Fibroblast of lung (primary cell): ENCODE results near the gene RAPGEF2. TPM values are rescaled to one million over a fixed set of nuclear protein-coding genes. Genes with fewer than 3 reads are reported as not detected.

ENCODE experiments used
- DNase-seq, 2 donors: peaks; one replicate each; pipeline versions ENCODE4 v3.0.0 to v3.0.0-alpha.2; 2010; ENCODE audit warnings: low read depth in 2 of 2
- H2AFZ ChIP-seq: 2 replicates; pipeline ENCODE4 v1.5.1; 2012; ENCODE audit warnings: low read length, control low read depth, inconsistent platforms
- H3K27ac ChIP-seq: 2 replicates; pipeline ENCODE4 v1.5.1; 2011; ENCODE audit warnings: low read length, control low read depth; ENCODE audit not compliant: insufficient read depth
- H3K27me3 ChIP-seq: 2 replicates; pipeline ENCODE4 v1.5.1; 2011; ENCODE audit warnings: mild to moderate bottlenecking, low read length; ENCODE audit not compliant: control insufficient read depth, insufficient read depth
- H3K36me3 ChIP-seq: 2 replicates; pipeline ENCODE4 v1.5.1; 2011; ENCODE audit warnings: low read length; ENCODE audit not compliant: control insufficient read depth, insufficient read depth
- H3K4me1 ChIP-seq: 2 replicates; pipeline ENCODE4 v1.5.1; 2011; ENCODE audit warnings: low read length; ENCODE audit not compliant: control insufficient read depth, insufficient read depth; ENCODE audit errors: extremely low read depth
- H3K4me2 ChIP-seq: 2 replicates; pipeline ENCODE4 v1.5.1; 2011; ENCODE audit warnings: low read length, control low read depth; ENCODE audit not compliant: insufficient read depth; ENCODE audit errors: extremely low read depth
- H3K4me3 ChIP-seq, 4 experiments: fragments of 200-600 bp in 1 of 4; sonication (generic) in 1 of 4; replicated peaks in 1 of 4; 2 replicates each; pipeline ENCODE4 v1.5.1; 2011 to 2016; ENCODE audit warnings: low read length in 4 of 4, low read depth in 3 of 4, mild to moderate bottlenecking in 3 of 4, control low read depth in 2 of 4, inconsistent platforms in 1 of 4, mixed read lengths in 1 of 4; ENCODE audit not compliant: insufficient read depth in 1 of 4; ENCODE audit errors: control extremely low read depth in 1 of 4
- H3K79me2 ChIP-seq: 2 replicates; pipeline ENCODE4 v1.5.1; 2012; ENCODE audit warnings: mild to moderate bottlenecking, low read length, inconsistent platforms; ENCODE audit not compliant: control insufficient read depth, insufficient read depth
- H3K9ac ChIP-seq: 2 replicates; pipeline ENCODE4 v1.5.1; 2011; ENCODE audit warnings: mild to moderate bottlenecking, low read length, control low read depth; ENCODE audit not compliant: insufficient read depth
- H3K9me3 ChIP-seq: 2 replicates; pipeline ENCODE4 v1.5.1; 2012; ENCODE audit warnings: low read depth, low read length; ENCODE audit not compliant: control insufficient read depth, insufficient read depth
- H4K20me1 ChIP-seq: 2 replicates; pipeline ENCODE4 v1.5.1; 2011; ENCODE audit warnings: low read length; ENCODE audit not compliant: control insufficient read depth, insufficient read depth; ENCODE audit errors: extremely low read depth
- EZH2 ChIP-seq: IDR thresholded peaks from 2 replicates; pipeline ENCODE4 v1.5.1; 2012; ENCODE audit warnings: low read length, control low read depth, mild to moderate bottlenecking; ENCODE audit errors: missing control alignments
- polyA plus RNA-seq, 2 donors: library from polyadenylated mRNA; depleted of rRNA in 1 of 2; stranded (reverse) in 1 of 2; unstranded in 1 of 2; fragments of >200 nt; gene quantifications; 2 replicates each; pipeline ENCODE4 v1.2.1, GENCODE V29; 2011 to 2012; ENCODE audit warnings: missing spikeins in 1 of 2
- total RNA-seq: library from RNA; depleted of rRNA; stranded (reverse); fragments of >200 nt; gene quantifications from 2 replicates; pipeline ENCODE4 v1.2.1, GENCODE V29; 2014
- TF ChIP-seq, protein P1 (sequence below), 2 donors: IDR thresholded peaks in 1 of 2; conservative IDR thresholded peaks in 1 of 2; 1 replicate in 1 of 2; 2 replicates in 1 of 2; pipeline ENCODE4 v1.5.1; 2011 to 2012; ENCODE audit warnings: low read length in 2 of 2, control low read depth in 1 of 2, inconsistent platforms in 1 of 2, low read depth in 1 of 2, mild to moderate bottlenecking in 1 of 2

Gene RAPGEF2
- total and polyA plus RNA-seq, 2 donors (not counting 1 experiment from before 2014, with no cell fraction given), result 45.5 to 58.5 TPM

GRCh38 chr4:159098482-159099127 lies 4.3 kb upstream of the RAPGEF2 start:
- no peaks in the 10 kb centered on the region for H4K20me1 ChIP-seq
- no peaks in the 10 kb centered on the region for H3K36me3 ChIP-seq
- no peak overlapping the region for H3K4me2 ChIP-seq
- H3K27ac ChIP-seq, result no peak overlapping the region
- no peaks in the 10 kb centered on the region for H3K9me3 ChIP-seq
- H3K4me3 ChIP-seq, result no peak overlapping the region
- no peaks in the 10 kb centered on the region for H3K79me2 ChIP-seq
- H3K27me3 ChIP-seq, result no peaks in the 10 kb centered on the region
- H3K4me1 ChIP-seq, result no peaks in the 10 kb centered on the region
- no peak for DNase-seq
- TF ChIP-seq, protein P1, sequence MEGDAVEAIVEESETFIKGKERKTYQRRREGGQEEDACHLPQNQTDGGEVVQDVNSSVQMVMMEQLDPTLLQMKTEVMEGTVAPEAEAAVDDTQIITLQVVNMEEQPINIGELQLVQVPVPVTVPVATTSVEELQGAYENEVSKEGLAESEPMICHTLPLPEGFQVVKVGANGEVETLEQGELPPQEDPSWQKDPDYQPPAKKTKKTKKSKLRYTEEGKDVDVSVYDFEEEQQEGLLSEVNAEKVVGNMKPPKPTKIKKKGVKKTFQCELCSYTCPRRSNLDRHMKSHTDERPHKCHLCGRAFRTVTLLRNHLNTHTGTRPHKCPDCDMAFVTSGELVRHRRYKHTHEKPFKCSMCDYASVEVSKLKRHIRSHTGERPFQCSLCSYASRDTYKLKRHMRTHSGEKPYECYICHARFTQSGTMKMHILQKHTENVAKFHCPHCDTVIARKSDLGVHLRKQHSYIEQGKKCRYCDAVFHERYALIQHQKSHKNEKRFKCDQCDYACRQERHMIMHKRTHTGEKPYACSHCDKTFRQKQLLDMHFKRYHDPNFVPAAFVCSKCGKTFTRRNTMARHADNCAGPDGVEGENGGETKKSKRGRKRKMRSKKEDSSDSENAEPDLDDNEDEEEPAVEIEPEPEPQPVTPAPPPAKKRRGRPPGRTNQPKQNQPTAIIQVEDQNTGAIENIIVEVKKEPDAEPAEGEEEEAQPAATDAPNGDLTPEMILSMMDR (conservative IDR thresholded peaks at IDR 0.05 in 1 of 2, IDR thresholded peaks at IDR 0.05 in 1 of 2; ENCODE audit: low read depth in 1 of 2, low read length in 2 of 2), result no peak
- no peak for TF ChIP-seq EZH2
- H3K9ac ChIP-seq, result no peak overlapping the region
- H2AFZ ChIP-seq, result no peak overlapping the region

DNA sequence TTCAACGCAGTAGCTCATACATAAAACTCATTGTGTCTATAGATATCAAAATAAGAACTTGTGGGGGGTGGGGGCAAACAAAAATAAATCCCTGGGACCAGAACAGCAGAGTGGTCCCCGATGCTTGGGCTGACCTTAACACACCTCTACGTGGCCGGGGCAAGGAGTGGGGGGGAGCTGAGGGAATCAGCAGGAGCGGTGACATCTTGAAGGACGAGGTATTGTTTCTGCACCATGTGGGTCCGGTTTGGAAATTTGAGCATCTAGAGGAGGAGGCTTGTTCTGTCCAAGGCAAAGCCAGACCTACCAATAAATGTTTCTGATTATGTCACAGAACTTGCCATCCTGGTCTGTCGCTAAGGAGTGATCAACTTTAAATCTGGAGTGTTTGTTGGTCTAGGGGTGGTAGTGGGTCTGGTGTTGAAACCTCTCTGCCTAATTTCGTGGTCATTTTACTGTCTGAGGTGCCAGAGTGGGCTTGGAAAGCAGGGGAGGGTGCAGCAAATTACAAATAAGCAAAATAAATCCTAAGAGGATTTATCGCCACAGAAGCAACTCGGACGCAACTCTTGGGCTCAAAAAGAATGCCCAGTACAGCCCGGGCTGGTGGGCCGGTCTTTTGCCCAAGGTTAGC lies 774 bp upstream of the RAPGEF2 start:
- H3K9ac ChIP-seq, result peak overlapping the region; percentile 95

GRCh38 chr4:159103384-159103990 lies 608 bp downstream of the RAPGEF2 start:
- TF ChIP-seq, protein P1 (conservative IDR thresholded peaks at IDR 0.05 in 1 of 2, IDR thresholded peaks at IDR 0.05 in 1 of 2; ENCODE audit: low read depth in 1 of 2, low read length in 2 of 2), result no peak
- TF ChIP-seq EZH2, result no peak
- peak overlapping the region; percentile 88 for H3K27ac ChIP-seq

More for the DNA sequence above, 774 bp upstream of the RAPGEF2 start:
- Histone ChIP-seq H3K79me2 (peaks cover 24% of the 10 kb centered on the region), H3K27me3 (no peaks in the 10 kb centered on the region), H2AFZ (peak overlapping the region; percentile 53), H4K20me1 (no peaks in the 10 kb centered on the region), H3K4me3 (peak overlapping the region; percentile 42 to 88 (median 62)), H3K4me1 (peaks cover 2% of the 10 kb centered on the region), H3K4me2 (peak overlapping the region; percentile 72), H3K36me3 (no peaks in the 10 kb centered on the region), H3K27ac (no peak overlapping the region), H3K9me3 (no peaks in the 10 kb centered on the region)
- no peak for TF ChIP-seq EZH2
- TF ChIP-seq, protein P1 (conservative IDR thresholded peaks at IDR 0.05 in 1 of 2, IDR thresholded peaks at IDR 0.05 in 1 of 2; ENCODE audit: low read depth in 1 of 2, low read length in 2 of 2), result no peak
- DNase-seq, result no peak

More at GRCh38 chr4:159103384-159103990, 608 bp downstream of the RAPGEF2 start:
- Histone ChIP-seq H3K36me3 (no peaks in the 10 kb centered on the region), H3K27me3 (no peaks in the 10 kb centered on the region), H3K9ac (peak overlapping the region; percentile 95), H3K4me3 (peak overlapping the region; percentile 63 to 98 (median 84)), H4K20me1 (no peaks in the 10 kb centered on the region), H3K4me2 (peak overlapping the region; percentile 66), H2AFZ (peak overlapping the region; percentile 69), H3K79me2 (peaks cover 27% of the 10 kb centered on the region), H3K9me3 (no peaks in the 10 kb centered on the region), H3K4me1 (peaks cover 8% of the 10 kb centered on the region)
- DNase-seq, result peak; percentile 25 to 32
